ENCODE results near the gene HNF4A.
A peak's percentile ranks its signal among the peaks of the same experiment; 100 is the strongest.

Gene HNF4A

DNA sequence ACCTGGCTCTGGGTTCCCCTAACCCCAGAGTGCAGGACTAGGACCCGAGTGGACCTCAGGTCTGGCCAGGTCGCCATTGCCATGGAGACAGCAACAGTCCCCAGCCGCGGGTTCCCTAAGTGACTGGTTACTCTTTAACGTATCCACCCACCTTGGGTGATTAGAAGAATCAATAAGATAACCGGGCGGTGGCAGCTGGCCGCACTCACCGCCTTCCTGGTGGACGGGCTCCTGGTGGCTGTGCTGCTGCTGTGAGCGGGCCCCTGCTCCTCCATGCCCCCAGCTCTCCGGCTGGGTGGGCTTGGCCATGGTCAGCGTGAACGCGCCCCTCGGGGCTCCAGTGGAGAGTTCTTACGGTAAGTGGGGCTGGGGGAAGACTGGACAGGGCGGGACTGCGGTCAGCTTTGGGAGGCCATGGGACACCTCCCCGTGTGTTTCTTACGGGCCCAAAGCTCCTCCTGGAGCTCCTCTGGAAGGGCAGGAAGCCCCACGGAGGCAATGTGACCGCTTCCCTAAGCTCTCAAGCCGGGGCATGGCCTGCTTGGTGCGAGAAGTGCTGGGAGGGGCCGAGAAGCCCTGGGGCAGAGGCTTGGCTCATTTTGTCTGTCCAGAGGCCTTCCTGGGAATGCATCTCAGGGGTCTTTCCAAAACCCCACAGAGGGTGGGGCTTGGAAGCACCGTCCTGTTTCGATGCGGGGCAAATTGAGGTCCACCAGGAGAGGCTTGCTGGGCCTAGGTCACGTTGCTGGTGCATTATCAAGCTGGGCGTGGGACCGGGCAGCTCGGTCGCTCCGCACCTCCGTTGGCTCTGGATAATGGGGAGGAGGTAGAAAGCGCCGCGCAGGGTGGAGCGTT, at the start of gene HNF4A:
Gene HNF4A, plus strand, starts transcription at position 202 of the 855 bp plus-strand sequence. Its CDS starts 106 bp downstream, at position 308.
- no peak within 1 kb of the TSS for H3K4me3 ChIP-seq (ENCODE audit: severe bottlenecking)
- no peak within 1 kb of the TSS for H3K27ac ChIP-seq (ENCODE audit: poor library complexity, severe bottlenecking)
- TF ChIP-seq, protein P1, sequence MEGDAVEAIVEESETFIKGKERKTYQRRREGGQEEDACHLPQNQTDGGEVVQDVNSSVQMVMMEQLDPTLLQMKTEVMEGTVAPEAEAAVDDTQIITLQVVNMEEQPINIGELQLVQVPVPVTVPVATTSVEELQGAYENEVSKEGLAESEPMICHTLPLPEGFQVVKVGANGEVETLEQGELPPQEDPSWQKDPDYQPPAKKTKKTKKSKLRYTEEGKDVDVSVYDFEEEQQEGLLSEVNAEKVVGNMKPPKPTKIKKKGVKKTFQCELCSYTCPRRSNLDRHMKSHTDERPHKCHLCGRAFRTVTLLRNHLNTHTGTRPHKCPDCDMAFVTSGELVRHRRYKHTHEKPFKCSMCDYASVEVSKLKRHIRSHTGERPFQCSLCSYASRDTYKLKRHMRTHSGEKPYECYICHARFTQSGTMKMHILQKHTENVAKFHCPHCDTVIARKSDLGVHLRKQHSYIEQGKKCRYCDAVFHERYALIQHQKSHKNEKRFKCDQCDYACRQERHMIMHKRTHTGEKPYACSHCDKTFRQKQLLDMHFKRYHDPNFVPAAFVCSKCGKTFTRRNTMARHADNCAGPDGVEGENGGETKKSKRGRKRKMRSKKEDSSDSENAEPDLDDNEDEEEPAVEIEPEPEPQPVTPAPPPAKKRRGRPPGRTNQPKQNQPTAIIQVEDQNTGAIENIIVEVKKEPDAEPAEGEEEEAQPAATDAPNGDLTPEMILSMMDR (IDR thresholded peaks at IDR 0.05; ENCODE audit: poor library complexity, severe bottlenecking): no peak
- H3K36me3 ChIP-seq (ENCODE audit: low read depth): no peaks in the 10 kb centered on the region
- H3K9me3 ChIP-seq (ENCODE audit: severe bottlenecking): no peaks in the 10 kb centered on the region
- peaks cover 8% of the 10 kb centered on the region for H3K27me3 ChIP-seq (ENCODE audit: insufficient read depth, poor library complexity, severe bottlenecking)
- DNase-seq (ENCODE audit: low spot score) (no peak), ATAC-seq (ENCODE audit: low read depth) (no peak)
- no peaks in the 10 kb centered on the region for H3K4me1 ChIP-seq (ENCODE audit: insufficient read depth, poor library complexity, severe bottlenecking)

DNA sequence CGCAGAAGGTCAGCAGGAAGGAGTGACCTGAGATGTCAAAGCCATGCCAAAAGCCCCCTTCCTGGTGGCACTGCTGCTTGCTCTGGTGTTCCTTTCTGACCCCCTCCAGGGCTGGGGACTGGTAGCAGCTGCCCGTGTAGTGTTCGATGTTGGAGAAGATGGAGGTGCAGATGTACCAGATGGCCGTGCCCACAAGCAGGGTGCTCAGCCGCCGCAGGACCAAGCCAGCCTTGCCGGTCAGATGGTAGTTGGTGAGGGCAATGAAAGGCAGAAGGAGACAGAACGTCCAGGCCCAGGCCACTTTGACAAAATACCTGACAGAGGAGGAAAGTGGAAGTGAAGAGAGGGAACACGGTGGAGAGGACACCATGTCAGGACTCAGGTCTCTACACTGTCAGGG, 48.6 kb upstream of the HNF4A start:
- no peak for ATAC-seq (ENCODE audit: low read depth)
- TF ChIP-seq, protein P1 (IDR thresholded peaks at IDR 0.05; ENCODE audit: poor library complexity, severe bottlenecking): no peak

DNA sequence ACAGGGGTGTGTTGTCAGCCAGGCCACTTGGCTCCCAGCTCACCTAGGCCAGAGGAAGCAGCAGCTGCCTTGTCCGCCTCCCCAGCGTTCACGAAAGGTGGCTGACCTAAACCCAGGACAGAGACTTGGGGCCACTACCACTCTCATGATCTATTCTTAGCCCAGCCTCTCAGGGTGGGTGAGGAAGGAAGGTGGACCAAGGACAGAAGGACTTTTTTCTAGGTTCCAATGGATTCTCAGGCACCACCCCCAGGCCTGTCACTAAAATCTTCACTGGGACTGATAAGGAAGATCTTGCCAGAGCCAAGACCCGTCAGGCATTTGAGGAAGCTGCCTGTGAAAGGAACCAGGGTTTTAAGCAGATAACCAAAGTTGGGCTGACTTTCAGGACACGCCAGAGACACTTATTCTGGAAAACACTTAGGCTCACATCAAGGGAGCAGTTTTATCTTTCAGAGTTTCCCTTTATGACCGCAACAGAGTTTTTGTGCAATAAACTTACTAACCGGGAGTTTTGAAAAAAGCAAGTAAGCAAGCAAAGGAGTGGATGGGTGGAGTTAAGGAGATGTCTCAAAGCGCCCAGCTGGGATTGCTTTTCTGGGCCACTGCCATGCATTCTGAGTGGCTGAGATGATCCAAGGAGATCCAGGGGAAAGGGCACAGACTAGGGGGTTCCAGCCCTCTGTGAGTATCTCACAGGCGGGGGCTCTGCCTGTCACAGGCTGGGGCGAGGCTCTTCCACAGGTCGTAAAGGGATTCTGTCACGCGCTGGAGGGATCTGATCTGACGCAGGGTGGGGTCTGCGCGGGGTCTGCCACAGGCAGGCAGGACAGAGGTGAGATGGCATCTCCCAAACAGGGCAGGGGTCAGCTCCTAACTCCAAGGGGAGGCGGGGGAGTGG, 45.5 kb upstream of the HNF4A start:
- ATAC-seq (ENCODE audit: low read depth) (peak; percentile 35), DNase-seq (ENCODE audit: low spot score) (peak; percentile 72)

More for the DNA sequence above, 48.6 kb upstream of the HNF4A start:
- H3K27ac ChIP-seq (ENCODE audit: poor library complexity, severe bottlenecking): no peak overlapping the region
- peaks cover 4% of the 10 kb centered on the region for H3K4me1 ChIP-seq (ENCODE audit: insufficient read depth, poor library complexity, severe bottlenecking)
- H3K4me3 ChIP-seq (ENCODE audit: severe bottlenecking): no peak overlapping the region
- H3K27me3 ChIP-seq (ENCODE audit: insufficient read depth, poor library complexity, severe bottlenecking): no peaks in the 10 kb centered on the region
- no peaks in the 10 kb centered on the region for H3K9me3 ChIP-seq (ENCODE audit: severe bottlenecking)
- no peaks in the 10 kb centered on the region for H3K36me3 ChIP-seq (ENCODE audit: low read depth)
- no peak for DNase-seq (ENCODE audit: low spot score)

DNA sequence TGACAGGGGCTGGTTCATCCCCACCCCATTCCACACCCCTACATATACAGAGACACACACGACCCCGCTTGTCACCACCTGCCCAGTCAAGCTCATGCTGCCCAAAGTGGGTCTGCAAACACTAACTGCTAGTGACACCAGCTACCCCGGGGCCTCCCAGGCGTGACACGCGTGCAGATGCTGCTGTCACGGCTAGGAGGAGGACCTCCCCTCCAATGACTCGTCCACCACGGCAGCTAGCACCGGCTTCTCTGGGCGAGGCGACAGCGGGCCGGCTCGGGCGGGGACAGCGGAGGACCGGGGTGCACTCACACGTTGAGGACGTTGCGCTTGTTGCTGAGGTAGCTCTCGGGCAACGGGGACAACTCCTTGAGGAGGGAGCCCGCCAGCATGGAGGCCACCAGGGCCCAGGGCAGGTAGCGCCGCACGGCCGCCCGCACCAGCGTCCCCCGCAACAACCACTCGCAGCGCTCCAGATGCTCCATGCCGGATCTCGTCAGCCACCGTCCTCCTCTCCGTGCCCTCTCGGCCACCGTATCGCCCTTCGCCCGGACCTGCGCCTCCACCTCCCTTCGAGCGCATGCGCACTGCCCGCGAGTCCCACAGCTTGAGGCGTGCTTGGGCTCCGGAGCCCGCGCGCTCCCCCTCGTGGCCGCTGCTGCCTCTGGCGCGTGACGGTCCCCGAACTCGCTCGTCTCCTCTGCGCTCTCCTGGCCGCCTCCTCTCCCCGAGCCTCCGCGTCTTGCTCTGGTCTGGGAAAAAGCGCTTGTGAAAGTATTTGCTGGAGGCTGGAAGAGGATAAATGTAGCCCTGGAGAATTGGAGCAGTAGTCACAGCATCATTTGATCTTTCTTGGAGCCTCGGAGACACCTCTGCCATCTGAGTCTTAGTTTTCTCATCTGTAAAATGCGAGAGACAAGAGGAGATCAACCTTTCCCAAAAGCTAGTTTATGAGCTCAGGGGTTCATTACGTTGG, 44.5 kb upstream of the HNF4A start, which contains the start of gene FITM2:
Gene FITM2, minus strand, starts transcription at position 539 of the 976 bp plus-strand sequence. Its CDS starts 54 bp downstream, at position 485.
- peak; percentile 93 for ATAC-seq (ENCODE audit: low read depth)
- H3K27ac ChIP-seq (ENCODE audit: poor library complexity, severe bottlenecking): no peak within 1 kb of the TSS

More for the DNA sequence above, 45.5 kb upstream of the HNF4A start:
- peak overlapping the region; percentile 77 for H3K4me3 ChIP-seq (ENCODE audit: severe bottlenecking)
- H3K36me3 ChIP-seq (ENCODE audit: low read depth): no peaks in the 10 kb centered on the region
- peaks cover 4% of the 10 kb centered on the region for H3K4me1 ChIP-seq (ENCODE audit: insufficient read depth, poor library complexity, severe bottlenecking)
- TF ChIP-seq, protein P1 (IDR thresholded peaks at IDR 0.05; ENCODE audit: poor library complexity, severe bottlenecking): no peak
- H3K27me3 ChIP-seq (ENCODE audit: insufficient read depth, poor library complexity, severe bottlenecking): no peaks in the 10 kb centered on the region
- H3K27ac ChIP-seq (ENCODE audit: poor library complexity, severe bottlenecking): no peak overlapping the region
- H3K9me3 ChIP-seq (ENCODE audit: severe bottlenecking): no peaks in the 10 kb centered on the region

More for the DNA sequence above, 44.5 kb upstream of the HNF4A start, which contains the start of gene FITM2:
- no peaks in the 10 kb centered on the region for H3K27me3 ChIP-seq (ENCODE audit: insufficient read depth, poor library complexity, severe bottlenecking)
- H3K9me3 ChIP-seq (ENCODE audit: severe bottlenecking): no peaks in the 10 kb centered on the region
- no peaks in the 10 kb centered on the region for H3K36me3 ChIP-seq (ENCODE audit: low read depth)
- H3K4me1 ChIP-seq (ENCODE audit: insufficient read depth, poor library complexity, severe bottlenecking): peaks cover 4% of the 10 kb centered on the region
- peak within 1 kb of the TSS; percentile 77 for H3K4me3 ChIP-seq (ENCODE audit: severe bottlenecking)
- DNase-seq (ENCODE audit: low spot score): peak; percentile 100
- TF ChIP-seq, protein P1 (IDR thresholded peaks at IDR 0.05; ENCODE audit: poor library complexity, severe bottlenecking): peak; percentile 100
